Measurements from ENCODE around the gene KCNK4. TPM values are rescaled to one million over a fixed set of nuclear protein-coding genes. Genes with fewer than 3 reads are reported as not detected.

KCNK4 gene
- polyA plus RNA-seq, 1 donor from 2014 or later: 1.0 TPM

DNA sequence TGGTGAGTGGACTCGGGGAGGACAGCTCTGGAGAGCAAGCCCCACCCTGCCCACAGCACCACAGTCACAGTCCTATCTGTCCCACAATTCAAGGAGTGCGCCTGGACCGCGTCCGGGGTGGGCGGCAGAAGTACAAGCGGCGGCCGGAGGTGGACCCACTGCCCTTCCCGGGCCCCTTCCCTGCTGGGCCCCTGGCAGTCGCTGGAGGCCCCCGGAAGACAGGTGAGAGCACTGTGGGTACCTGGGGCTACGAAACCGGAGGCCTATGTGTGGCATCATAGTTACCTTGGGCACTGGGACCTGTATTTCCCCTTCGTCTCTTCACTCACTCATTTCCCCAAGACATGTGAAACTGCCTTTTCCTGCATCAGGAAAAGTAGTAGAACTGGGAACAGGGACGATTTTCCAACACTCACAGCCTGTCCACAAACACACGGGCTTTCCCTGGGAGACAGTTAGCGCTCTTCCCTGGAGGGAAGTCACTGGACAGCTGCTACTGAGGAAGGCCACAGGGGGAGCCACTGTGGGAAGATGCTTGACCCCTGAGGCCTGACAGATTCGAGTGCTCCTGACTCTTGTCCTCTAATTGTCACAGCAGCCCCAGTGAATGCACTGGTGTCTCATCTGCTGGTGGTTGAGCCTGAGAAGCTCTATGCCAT, 23.2 kb downstream of the KCNK4 start:
- no peaks in the 10 kb centered on the region for H3F3A ChIP-seq (ENCODE audit: insufficient read depth, low read length, poor library complexity, severe bottlenecking)
- no peak overlapping the region for H2AFZ ChIP-seq (ENCODE audit: low read depth, low read length)
- no peak overlapping the region for H3K4me2 ChIP-seq (ENCODE audit: low read length)
- no peaks in the 10 kb centered on the region for H3K27me3 ChIP-seq (ENCODE audit: insufficient read depth, low read depth, low read length)
- no peaks in the 10 kb centered on the region for H3K9me3 ChIP-seq (ENCODE audit: low read length)
- no peak overlapping the region for H3K4me3 ChIP-seq (ENCODE audit: low read length)
- H3K36me3 ChIP-seq (ENCODE audit: insufficient read depth, low read length): no peaks in the 10 kb centered on the region
- TF ChIP-seq POLR2AphosphoS5 (IDR thresholded peaks at IDR 0.05) (no peak), SMC3 (conservative IDR thresholded peaks at IDR 0.05; ENCODE audit: poor library complexity) (no peak), EP300 (conservative IDR thresholded peaks at IDR 0.05; ENCODE audit: poor library complexity, severe bottlenecking) (no peak), MXI1 (conservative IDR thresholded peaks at IDR 0.05; ENCODE audit: poor library complexity, severe bottlenecking) (no peak), RAD21 (conservative IDR thresholded peaks at IDR 0.05) (no peak), TAF1 (IDR thresholded peaks at IDR 0.05; ENCODE audit: low read depth) (no peak), EZH2 (IDR thresholded peaks at IDR 0.05; ENCODE audit: borderline replicate concordance, insufficient read depth, low read length, poor library complexity, severe bottlenecking) (no peak)
- TF ChIP-seq, protein P1, sequence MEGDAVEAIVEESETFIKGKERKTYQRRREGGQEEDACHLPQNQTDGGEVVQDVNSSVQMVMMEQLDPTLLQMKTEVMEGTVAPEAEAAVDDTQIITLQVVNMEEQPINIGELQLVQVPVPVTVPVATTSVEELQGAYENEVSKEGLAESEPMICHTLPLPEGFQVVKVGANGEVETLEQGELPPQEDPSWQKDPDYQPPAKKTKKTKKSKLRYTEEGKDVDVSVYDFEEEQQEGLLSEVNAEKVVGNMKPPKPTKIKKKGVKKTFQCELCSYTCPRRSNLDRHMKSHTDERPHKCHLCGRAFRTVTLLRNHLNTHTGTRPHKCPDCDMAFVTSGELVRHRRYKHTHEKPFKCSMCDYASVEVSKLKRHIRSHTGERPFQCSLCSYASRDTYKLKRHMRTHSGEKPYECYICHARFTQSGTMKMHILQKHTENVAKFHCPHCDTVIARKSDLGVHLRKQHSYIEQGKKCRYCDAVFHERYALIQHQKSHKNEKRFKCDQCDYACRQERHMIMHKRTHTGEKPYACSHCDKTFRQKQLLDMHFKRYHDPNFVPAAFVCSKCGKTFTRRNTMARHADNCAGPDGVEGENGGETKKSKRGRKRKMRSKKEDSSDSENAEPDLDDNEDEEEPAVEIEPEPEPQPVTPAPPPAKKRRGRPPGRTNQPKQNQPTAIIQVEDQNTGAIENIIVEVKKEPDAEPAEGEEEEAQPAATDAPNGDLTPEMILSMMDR (IDR thresholded peaks at IDR 0.05; ENCODE audit: poor library complexity, severe bottlenecking): no peak
- TF ChIP-seq, protein P2, sequence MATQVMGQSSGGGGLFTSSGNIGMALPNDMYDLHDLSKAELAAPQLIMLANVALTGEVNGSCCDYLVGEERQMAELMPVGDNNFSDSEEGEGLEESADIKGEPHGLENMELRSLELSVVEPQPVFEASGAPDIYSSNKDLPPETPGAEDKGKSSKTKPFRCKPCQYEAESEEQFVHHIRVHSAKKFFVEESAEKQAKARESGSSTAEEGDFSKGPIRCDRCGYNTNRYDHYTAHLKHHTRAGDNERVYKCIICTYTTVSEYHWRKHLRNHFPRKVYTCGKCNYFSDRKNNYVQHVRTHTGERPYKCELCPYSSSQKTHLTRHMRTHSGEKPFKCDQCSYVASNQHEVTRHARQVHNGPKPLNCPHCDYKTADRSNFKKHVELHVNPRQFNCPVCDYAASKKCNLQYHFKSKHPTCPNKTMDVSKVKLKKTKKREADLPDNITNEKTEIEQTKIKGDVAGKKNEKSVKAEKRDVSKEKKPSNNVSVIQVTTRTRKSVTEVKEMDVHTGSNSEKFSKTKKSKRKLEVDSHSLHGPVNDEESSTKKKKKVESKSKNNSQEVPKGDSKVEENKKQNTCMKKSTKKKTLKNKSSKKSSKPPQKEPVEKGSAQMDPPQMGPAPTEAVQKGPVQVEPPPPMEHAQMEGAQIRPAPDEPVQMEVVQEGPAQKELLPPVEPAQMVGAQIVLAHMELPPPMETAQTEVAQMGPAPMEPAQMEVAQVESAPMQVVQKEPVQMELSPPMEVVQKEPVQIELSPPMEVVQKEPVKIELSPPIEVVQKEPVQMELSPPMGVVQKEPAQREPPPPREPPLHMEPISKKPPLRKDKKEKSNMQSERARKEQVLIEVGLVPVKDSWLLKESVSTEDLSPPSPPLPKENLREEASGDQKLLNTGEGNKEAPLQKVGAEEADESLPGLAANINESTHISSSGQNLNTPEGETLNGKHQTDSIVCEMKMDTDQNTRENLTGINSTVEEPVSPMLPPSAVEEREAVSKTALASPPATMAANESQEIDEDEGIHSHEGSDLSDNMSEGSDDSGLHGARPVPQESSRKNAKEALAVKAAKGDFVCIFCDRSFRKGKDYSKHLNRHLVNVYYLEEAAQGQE (IDR thresholded peaks at IDR 0.05; ENCODE audit: borderline replicate concordance): no peak
- H3K79me2 ChIP-seq (replicated peaks; ENCODE audit: insufficient read depth, low read length): peaks cover 11% of the 10 kb centered on the region
- no peaks in the 10 kb centered on the region for H4K20me1 ChIP-seq (ENCODE audit: insufficient read depth)
- H3K9me2 ChIP-seq (ENCODE audit: insufficient read depth, low read length): no peaks in the 10 kb centered on the region
- H3K9ac ChIP-seq (ENCODE audit: low read length): no peak overlapping the region
- H3K27ac ChIP-seq (ENCODE audit: low read length): no peak overlapping the region

DNA sequence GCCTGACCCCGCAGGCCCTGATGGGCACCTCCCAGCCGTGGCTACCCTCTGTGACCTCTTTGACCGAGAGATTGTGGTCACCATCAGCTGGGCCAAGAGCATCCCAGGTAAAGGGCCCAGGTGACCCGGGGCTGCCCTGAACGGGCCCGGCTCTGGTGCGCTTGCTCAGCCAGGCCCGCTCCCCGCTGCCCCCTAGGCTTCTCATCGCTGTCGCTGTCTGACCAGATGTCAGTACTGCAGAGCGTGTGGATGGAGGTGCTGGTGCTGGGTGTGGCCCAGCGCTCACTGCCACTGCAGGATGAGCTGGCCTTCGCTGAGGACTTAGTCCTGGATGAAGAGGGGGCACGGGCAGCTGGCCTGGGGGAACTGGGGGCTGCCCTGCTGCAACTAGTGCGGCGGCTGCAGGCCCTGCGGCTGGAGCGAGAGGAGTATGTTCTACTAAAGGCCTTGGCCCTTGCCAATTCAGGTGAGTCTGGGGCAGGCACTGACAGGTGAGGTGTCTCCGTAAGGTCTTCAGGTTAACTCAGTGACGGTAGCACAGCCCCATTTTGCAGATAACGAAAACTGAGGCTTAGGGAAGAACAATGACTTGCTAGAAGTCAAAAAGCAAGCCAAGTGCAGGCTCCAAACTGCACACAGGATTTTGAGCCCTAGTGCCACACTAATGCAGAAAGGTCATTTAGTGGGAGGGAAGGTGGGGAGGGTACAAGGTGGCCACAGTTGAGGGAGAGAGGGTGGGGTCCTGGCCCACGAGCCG, 23.9 kb downstream of the KCNK4 start:
- no peak for TF ChIP-seq SMC3 (conservative IDR thresholded peaks at IDR 0.05; ENCODE audit: poor library complexity)
- no peak for TF ChIP-seq EZH2 (IDR thresholded peaks at IDR 0.05; ENCODE audit: borderline replicate concordance, insufficient read depth, low read length, poor library complexity, severe bottlenecking)
- TF ChIP-seq RAD21 (conservative IDR thresholded peaks at IDR 0.05): no peak
- no peak for TF ChIP-seq POLR2AphosphoS5 (IDR thresholded peaks at IDR 0.05)
- TF ChIP-seq, protein P2 (IDR thresholded peaks at IDR 0.05; ENCODE audit: borderline replicate concordance): no peak
- no peak for TF ChIP-seq EP300 (conservative IDR thresholded peaks at IDR 0.05; ENCODE audit: poor library complexity, severe bottlenecking)
- no peak for TF ChIP-seq MXI1 (conservative IDR thresholded peaks at IDR 0.05; ENCODE audit: poor library complexity, severe bottlenecking)
- TF ChIP-seq, protein P1 (IDR thresholded peaks at IDR 0.05; ENCODE audit: poor library complexity, severe bottlenecking): no peak
- TF ChIP-seq TAF1 (IDR thresholded peaks at IDR 0.05; ENCODE audit: low read depth): no peak

More for the DNA sequence above, 23.9 kb downstream of the KCNK4 start:
- no peaks in the 10 kb centered on the region for H3F3A ChIP-seq (ENCODE audit: insufficient read depth, low read length, poor library complexity, severe bottlenecking)
- H3K4me2 ChIP-seq (ENCODE audit: low read length): no peak overlapping the region
- no peaks in the 10 kb centered on the region for H3K36me3 ChIP-seq (ENCODE audit: insufficient read depth, low read length)
- peaks cover 13% of the 10 kb centered on the region for H3K79me2 ChIP-seq (replicated peaks; ENCODE audit: insufficient read depth, low read length)
- H3K4me3 ChIP-seq (ENCODE audit: low read length): no peak overlapping the region
- no peaks in the 10 kb centered on the region for H4K20me1 ChIP-seq (ENCODE audit: insufficient read depth)
- H3K27ac ChIP-seq (ENCODE audit: low read length): no peak overlapping the region
- H3K9me3 ChIP-seq (ENCODE audit: low read length): no peaks in the 10 kb centered on the region
- no peaks in the 10 kb centered on the region for H3K27me3 ChIP-seq (ENCODE audit: insufficient read depth, low read depth, low read length)
- no peak overlapping the region for H3K9ac ChIP-seq (ENCODE audit: low read length)
- no peaks in the 10 kb centered on the region for H3K9me2 ChIP-seq (ENCODE audit: insufficient read depth, low read length)
- H2AFZ ChIP-seq (ENCODE audit: low read depth, low read length): no peak overlapping the region

Data from neural cell (in vitro differentiated cells).